IMR-90 (cell line): Measurements from ENCODE around the gene NCOA5. TPM values are rescaled to one million over a fixed set of nuclear protein-coding genes. Genes with fewer than 3 reads are reported as not detected.
"Not testable (repeated sequence)": the region's sequence is repeated elsewhere in the genome, so short reads cannot be mapped to it uniquely, and the experiment has no call there.

ENCODE experiments used
- ATAC-seq: fragments of 200-7000 bp; cut with Tn5 transposase; 2 replicates; pipeline ENCODE4 v1.9.1; 2020; ENCODE audit warnings: low read depth, mild to moderate bottlenecking, moderate library complexity
- BruUV-seq: library from RNA; stranded (reverse); fragments of 400-500 nt; replicated peaks from 2 replicates; lab custom pipeline; 2021; lab: Mats Ljungman, UMichigan
- CTCF ChIA-PET: fragments of 300-600 bp; formaldehyde crosslinking; extraction: SDS; loops from one replicate; lab custom pipeline; 2021; ENCODE audit warnings: antibody characterized with exemption; lab: Yijun Ruan, JAX
- POLR2A ChIA-PET: fragments of 300-600 bp; sonication (Branson Sonifier 250); formaldehyde crosslinking; loops from one replicate; lab custom pipeline; 2022; ENCODE audit warnings: antibody characterized with exemption; ENCODE audit not compliant: unreplicated experiment; lab: Charles Lee
- DNase-seq: peaks from one replicate; pipeline ENCODE4 v3.0.0; 2013
- H2AFZ ChIP-seq: replicated peaks from 2 replicates; pipeline ENCODE3; 2013; ENCODE audit warnings: low read length, mild to moderate bottlenecking; ENCODE audit not compliant: poor library complexity
- H2AK5ac ChIP-seq: 2 replicates; pipeline ENCODE4 v1.6.1; 2013; ENCODE audit warnings: low read depth, low read length, inconsistent platforms
- H2AK9ac ChIP-seq: replicated peaks from 2 replicates; pipeline ENCODE3; 2013; ENCODE audit warnings: mild to moderate bottlenecking, low read depth, low read length, moderate library complexity; ENCODE audit not compliant: poor library complexity
- H2BK120ac ChIP-seq: 2 replicates; pipeline ENCODE4 v1.6.1; 2013; ENCODE audit warnings: low read depth, low read length, inconsistent platforms
- H2BK15ac ChIP-seq: 3 replicates; pipeline ENCODE4 v1.6.1; 2013; ENCODE audit warnings: low read depth, low read length, inconsistent platforms
- H2BK20ac ChIP-seq: 2 replicates; pipeline ENCODE4 v1.6.1; 2013; ENCODE audit warnings: low read depth, mild to moderate bottlenecking, inconsistent platforms, low read length, moderate library complexity
- H2BK5ac ChIP-seq: 2 replicates; pipeline ENCODE4 v1.6.1; 2013; ENCODE audit warnings: mild to moderate bottlenecking, low read depth, low read length, inconsistent platforms; ENCODE audit not compliant: poor library complexity, severe bottlenecking
- H3K14ac ChIP-seq: replicated peaks from 2 replicates; pipeline ENCODE4 v1.6.1; 2013; ENCODE audit warnings: low read depth, low read length, inconsistent platforms
- H3K18ac ChIP-seq: 2 replicates; pipeline ENCODE4 v1.6.1; 2013; ENCODE audit warnings: low read depth, low read length, control low read depth
- H3K23ac ChIP-seq: 2 replicates; pipeline ENCODE4 v1.6.1; 2013; ENCODE audit warnings: low read depth, low read length, inconsistent platforms
- H3K27ac ChIP-seq: 2 replicates; pipeline ENCODE4 v1.5.1; 2013; ENCODE audit warnings: mild to moderate bottlenecking, control low read depth, low read length; ENCODE audit not compliant: insufficient read depth
- H3K27me3 ChIP-seq: 2 replicates; pipeline ENCODE4 v1.6.1; 2013; ENCODE audit warnings: low read length; ENCODE audit not compliant: control insufficient read depth, insufficient read depth
- H3K36me3 ChIP-seq: 2 replicates; pipeline ENCODE4 v1.6.1; 2013; ENCODE audit warnings: low read length, mixed read lengths; ENCODE audit not compliant: control insufficient read depth, insufficient read depth
- H3K4ac ChIP-seq: 2 replicates; pipeline ENCODE4 v1.6.1; 2013; ENCODE audit warnings: low read depth, low read length, inconsistent platforms
- H3K4me1 ChIP-seq: 2 replicates; pipeline ENCODE4 v1.6.1; 2013; ENCODE audit warnings: low read length, mixed read lengths; ENCODE audit not compliant: control insufficient read depth, insufficient read depth
- H3K4me2 ChIP-seq: 2 replicates; pipeline ENCODE4 v1.6.1; 2013; ENCODE audit warnings: low read depth, mild to moderate bottlenecking, control low read depth, low read length, moderate library complexity
- H3K4me3 ChIP-seq: 2 replicates; pipeline ENCODE4 v1.5.1; 2013; ENCODE audit warnings: low read depth, mild to moderate bottlenecking, control low read depth, low read length, moderate library complexity; ENCODE audit not compliant: insufficient read depth
- H3K56ac ChIP-seq: 2 replicates; pipeline ENCODE4 v1.6.1; 2013; ENCODE audit warnings: low read length, inconsistent platforms; ENCODE audit not compliant: insufficient read depth; ENCODE audit errors: extremely low read depth
- H3K79me1 ChIP-seq, 2 experiments: 2 replicates each; pipeline ENCODE4 v1.6.1; 2013; ENCODE audit warnings: low read length in 2 of 2, inconsistent platforms in 1 of 2, low read depth in 1 of 2
- H3K9ac ChIP-seq: 2 replicates; pipeline ENCODE4 v1.6.1; 2013; ENCODE audit warnings: low read depth, low read length, control low read depth
- H3K9me1 ChIP-seq: 2 replicates; pipeline ENCODE4 v1.6.1; 2013; ENCODE audit warnings: low read length, inconsistent platforms; ENCODE audit not compliant: insufficient read depth
- H3K9me3 ChIP-seq: 2 replicates; pipeline ENCODE4 v1.6.1; 2013; ENCODE audit warnings: low read length; ENCODE audit not compliant: control insufficient read depth, insufficient read depth
- H4K20me1 ChIP-seq: 2 replicates; pipeline ENCODE4 v1.6.1; 2013; ENCODE audit warnings: low read length, inconsistent platforms; ENCODE audit not compliant: insufficient read depth
- H4K5ac ChIP-seq: 2 replicates; pipeline ENCODE4 v1.6.1; 2013; ENCODE audit warnings: mild to moderate bottlenecking, low read depth, low read length, control low read depth
- H4K8ac ChIP-seq, 2 experiments: 2 replicates each; pipeline ENCODE4 v1.6.1; 2013; ENCODE audit warnings: low read depth in 2 of 2, low read length in 2 of 2, control low read depth in 1 of 2, inconsistent platforms in 1 of 2
- H4K91ac ChIP-seq: 2 replicates; pipeline ENCODE4 v1.6.1; 2013; ENCODE audit warnings: low read depth, low read length, inconsistent platforms; ENCODE audit not compliant: insufficient read depth
- WGBS, 2 experiments: methylation state at CpG; one replicate each; pipeline versions ENCODE4 v1.1.5 to v1.1.7; 2013; ENCODE audit warnings: missing lambda C conversion rate in 2 of 2; ENCODE audit not compliant: insufficient read length in 1 of 2; ENCODE audit errors: extremely low coverage in 2 of 2; 5-methylcytosine and 5-hydroxymethylcytosine counted together
- dilution Hi-C: fragments of 300-500 bp; cut with HindIII; formaldehyde crosslinking; loops from one replicate; pipeline ENCODE4 v1.14.3; 2018; ENCODE audit warnings: low sequenced_read_pairs; ENCODE audit not compliant: unreplicated experiment
- in situ Hi-C: fragments of 300-500 bp; cut with MboI; formaldehyde crosslinking; loops from 3 replicates; pipeline ENCODE4 v1.14.3; 2019; ENCODE audit warnings: low sequenced_read_pairs, inconsistent platforms, mixed read lengths
- intact Hi-C: fragments of 100-400 bp; cut with micrococcal nuclease; formaldehyde crosslinking; loops from 2 replicates; pipeline ENCODE4 v1.10.0; 2022
- polyA plus RNA-seq, 3 experiments: library from polyadenylated mRNA; depleted of rRNA; stranded (reverse); fragments of >200 nt; gene quantifications; 2 replicates each; pipeline ENCODE4 v1.2.3, GENCODE V29; 2012; ENCODE audit warnings: low replicate concordance in 1 of 3
- total RNA-seq: library from RNA; depleted of rRNA; stranded (reverse); fragments of >200 nt; gene quantifications from 2 replicates; pipeline ENCODE4 v1.2.3, GENCODE V29; 2012

Gene NCOA5
- total and polyA plus RNA-seq, 2 of the 4 experiments (the other 2 are of a cell fraction), result 17.4 to 20.6 TPM

- H2BK120ac ChIP-seq, H3K9ac ChIP-seq, BruUV-seq, H3K4ac ChIP-seq, H3K23ac ChIP-seq, H2BK20ac ChIP-seq, H3K36me3 ChIP-seq, H2AFZ ChIP-seq, H2AK9ac ChIP-seq, H4K5ac ChIP-seq, H2AK5ac ChIP-seq, dilution Hi-C loops, H2BK5ac ChIP-seq, intact Hi-C loops, in situ Hi-C loops, CTCF ChIA-PET, H3K18ac ChIP-seq, H4K20me1 ChIP-seq, DNase-seq, H2BK15ac ChIP-seq, H3K4me1 ChIP-seq, H4K91ac ChIP-seq, H3K4me2 ChIP-seq, H4K8ac ChIP-seq, H3K79me1 ChIP-seq, H3K9me1 ChIP-seq, H3K9me3 ChIP-seq, H3K4me3 ChIP-seq, H3K14ac ChIP-seq, POLR2A ChIA-PET, H3K27ac ChIP-seq, H3K56ac ChIP-seq, ATAC-seq: not testable (repeated sequence)
- no CpG with 5 or more reads among the region's 7 CpGs for WGBS, 2 experiments
- peaks cover 24% of the 10 kb centered on the region for H3K27me3 ChIP-seq
Measured at GRCh38 chr20:46100444-46100843, 10.7 kb upstream of the NCOA5 start.
